ENCODE measurements around the gene LGMN.

GRCh38 chr14:92737206-92737605 lies 11.2 kb downstream of the LGMN start:
- TF ChIP-seq CTCF (IDR thresholded peaks at IDR 0.05; ENCODE audit: poor library complexity) (no peak), EZH2 (IDR thresholded peaks at IDR 0.05; ENCODE audit: borderline replicate concordance) (no peak)

Data from hepatocyte (in vitro differentiated cells).